Right lobe of liver (tissue), 4 donors: ENCODE data around the gene PPTC7.

ENCODE experiments used
- CTCF ChIP-seq, 4 donors: fragments of 200-600 bp in 3 of 4; fragments of 450-650 bp in 1 of 4; IDR thresholded peaks; one replicate each; pipeline versions ENCODE4 v1.5.1 to v1.8.0; 2016 to 2022; ENCODE audit warnings: antibody characterized with exemption in 4 of 4, mild to moderate bottlenecking in 2 of 4
- POLR2A ChIP-seq: fragments of 450-650 bp; IDR thresholded peaks from one replicate; pipeline ENCODE4 v1.6.1; 2017; ENCODE audit warnings: antibody characterized with exemption, mild to moderate bottlenecking
- donor health status: DM: no; HTN: no; CAD: no.
- donor health status: DM: no; HTN: no; CAD: no.
- donor health status: DM: no; HTN: yes; CAD: no.

- TF ChIP-seq CTCF (IDR thresholded peaks at IDR 0.05) (no peak), POLR2A (no peak)
These were observed 77.8 kb downstream of the PPTC7 start for GRCh38 chr12:110505332-110505731.
